ENCODE results near the gene PPP6C. TPM values are rescaled to one million over a fixed set of nuclear protein-coding genes. Genes with fewer than 3 reads are reported as not detected.
A peak's percentile ranks its signal among the peaks of the same experiment; 100 is the strongest.

Gene PPP6C
- total RNA-seq, 1 experiment from 2014 or later = 53.3 TPM

DNA sequence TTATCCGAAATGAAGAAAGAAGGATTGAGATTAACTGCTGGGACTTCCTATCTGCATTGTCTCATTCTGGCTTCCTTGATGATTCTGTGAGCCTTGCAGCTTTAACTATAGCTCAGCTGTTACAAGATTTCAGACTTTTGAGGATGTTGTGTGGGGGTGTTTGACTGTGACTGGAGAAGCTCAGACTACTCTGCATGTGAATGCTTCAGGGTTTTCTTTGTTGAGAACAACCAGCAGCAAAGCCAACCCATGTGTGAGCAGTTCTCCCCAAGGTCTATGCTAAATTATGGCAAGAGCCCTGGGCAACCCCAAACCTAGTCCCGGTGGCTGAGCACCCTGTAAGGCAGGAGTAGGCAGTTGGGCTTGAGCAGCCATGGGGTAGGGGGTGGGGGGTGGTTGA, 37.9 kb downstream of the PPP6C start:
- Mint-ChIP-seq H3K27me3 (ENCODE audit: low read depth) (no peaks in the 10 kb centered on the region), H3K4me3 (no peak overlapping the region), H3K9me3 (no peaks in the 10 kb centered on the region), H3K36me3 (ENCODE audit: insufficient read depth in 1 of 3, low read depth in 3 of 3) (peaks cover 27 to 50% (median 45%) of the 10 kb centered on the region in 3 experiments; a peak in 6 of 7 replicates), H3K27ac (peak overlapping the region in 2 of 3 experiments; percentile 66 to 93; a peak in 4 of 7 replicates), H3K4me1 (peaks cover 15 to 16% of the 10 kb centered on the region in 2 experiments)
- no peaks in the 10 kb centered on the region for H3K79me1 ChIP-seq (ENCODE audit: insufficient read depth, low read depth, low read length, poor library complexity, severe bottlenecking)
- TF ChIP-seq, protein P1, sequence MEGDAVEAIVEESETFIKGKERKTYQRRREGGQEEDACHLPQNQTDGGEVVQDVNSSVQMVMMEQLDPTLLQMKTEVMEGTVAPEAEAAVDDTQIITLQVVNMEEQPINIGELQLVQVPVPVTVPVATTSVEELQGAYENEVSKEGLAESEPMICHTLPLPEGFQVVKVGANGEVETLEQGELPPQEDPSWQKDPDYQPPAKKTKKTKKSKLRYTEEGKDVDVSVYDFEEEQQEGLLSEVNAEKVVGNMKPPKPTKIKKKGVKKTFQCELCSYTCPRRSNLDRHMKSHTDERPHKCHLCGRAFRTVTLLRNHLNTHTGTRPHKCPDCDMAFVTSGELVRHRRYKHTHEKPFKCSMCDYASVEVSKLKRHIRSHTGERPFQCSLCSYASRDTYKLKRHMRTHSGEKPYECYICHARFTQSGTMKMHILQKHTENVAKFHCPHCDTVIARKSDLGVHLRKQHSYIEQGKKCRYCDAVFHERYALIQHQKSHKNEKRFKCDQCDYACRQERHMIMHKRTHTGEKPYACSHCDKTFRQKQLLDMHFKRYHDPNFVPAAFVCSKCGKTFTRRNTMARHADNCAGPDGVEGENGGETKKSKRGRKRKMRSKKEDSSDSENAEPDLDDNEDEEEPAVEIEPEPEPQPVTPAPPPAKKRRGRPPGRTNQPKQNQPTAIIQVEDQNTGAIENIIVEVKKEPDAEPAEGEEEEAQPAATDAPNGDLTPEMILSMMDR (conservative IDR thresholded peaks at IDR 0.05) = no peak
- no peak overlapping the region for H3T11ph ChIP-seq (ENCODE audit: low read length)
- H3K56ac ChIP-seq (ENCODE audit: insufficient read length, low read depth, low read length) = no peak overlapping the region
- no peaks in the 10 kb centered on the region for H3K27me3 ChIP-seq (ENCODE audit: insufficient read depth, low read length)
- no peak overlapping the region for H3K4ac ChIP-seq (ENCODE audit: low read depth, low read length)
- H3K4me2 ChIP-seq (ENCODE audit: insufficient read depth, insufficient read length, low read length) = no peak overlapping the region
- no peaks in the 10 kb centered on the region for H3K9me3 ChIP-seq (ENCODE audit: control insufficient read depth, low read depth, low read length)
- no peak overlapping the region for H3K9ac ChIP-seq (ENCODE audit: extremely low read depth, insufficient read length, low read length)
- H3K18ac ChIP-seq (ENCODE audit: insufficient read length, low read depth, low read length) = no peak overlapping the region
- H2BK20ac ChIP-seq (ENCODE audit: low read depth, low read length, poor library complexity, severe bottlenecking) = no peak overlapping the region
- H3K14ac ChIP-seq (ENCODE audit: insufficient read depth, low read length) = no peak overlapping the region
- H2BK120ac ChIP-seq (ENCODE audit: low read depth, low read length, poor library complexity, severe bottlenecking) = no peak overlapping the region
- no peaks in the 10 kb centered on the region for H4K20me1 ChIP-seq (ENCODE audit: control insufficient read depth, insufficient read depth, insufficient read length)
- H4K5ac ChIP-seq (ENCODE audit: insufficient read length, low read depth, low read length) = no peak overlapping the region
- no peaks in the 10 kb centered on the region for H3K4me1 ChIP-seq (ENCODE audit: insufficient read depth, low read length)
- H4K8ac ChIP-seq (replicated peaks; ENCODE audit: insufficient read length, low read depth, low read length) = no peak overlapping the region
- H3K27ac ChIP-seq (ENCODE audit: insufficient read length, low read depth, low read length) = no peak overlapping the region
- no peak overlapping the region for H3K23ac ChIP-seq (ENCODE audit: insufficient read length, low read depth, low read length)
- no CpG with 5 or more reads among the region's 2 CpGs for WGBS (ENCODE audit: extremely low coverage, insufficient read length, low lambda C conversion rate)
- no peak overlapping the region for H2BK15ac ChIP-seq (ENCODE audit: low read depth, low read length)
- H2BK12ac ChIP-seq (ENCODE audit: insufficient read length, low read depth, low read length) = no peak overlapping the region
- H3K23me2 ChIP-seq (ENCODE audit: insufficient read length, low read depth, low read length, poor library complexity, severe bottlenecking) = no peaks in the 10 kb centered on the region
- no peak overlapping the region for H2AFZ ChIP-seq (ENCODE audit: low read length)
- no peak for DNase-seq
- H3K79me2 ChIP-seq (ENCODE audit: insufficient read depth, low read length) = no peaks in the 10 kb centered on the region
- no peak overlapping the region for H4K91ac ChIP-seq (ENCODE audit: insufficient read length, low read depth, low read length)
- H2AK5ac ChIP-seq (ENCODE audit: insufficient read length, low read length) = no peak overlapping the region
- H2BK5ac ChIP-seq (ENCODE audit: insufficient read length, low read length) = no peak overlapping the region

Measured in H9 (cell line).